Lower leg skin (tissue), 3 donors: Measurements from ENCODE around the gene SLC9A2.

Experiments
- POLR2A ChIP-seq, 2 donors: fragments of 450-650 bp; IDR thresholded peaks; one replicate each; pipeline ENCODE4 v1.6.1; 2016 to 2017; ENCODE audit warnings: antibody characterized with exemption in 2 of 2, mild to moderate bottlenecking in 1 of 2, moderate library complexity in 1 of 2
- TF ChIP-seq, protein P1 (sequence below), 3 donors: fragments of 450-650 bp; IDR thresholded peaks; one replicate each; pipeline ENCODE4 v1.5.1; 2016; ENCODE audit warnings: antibody characterized with exemption in 3 of 3, mild to moderate bottlenecking in 3 of 3, moderate library complexity in 2 of 3

DNA sequence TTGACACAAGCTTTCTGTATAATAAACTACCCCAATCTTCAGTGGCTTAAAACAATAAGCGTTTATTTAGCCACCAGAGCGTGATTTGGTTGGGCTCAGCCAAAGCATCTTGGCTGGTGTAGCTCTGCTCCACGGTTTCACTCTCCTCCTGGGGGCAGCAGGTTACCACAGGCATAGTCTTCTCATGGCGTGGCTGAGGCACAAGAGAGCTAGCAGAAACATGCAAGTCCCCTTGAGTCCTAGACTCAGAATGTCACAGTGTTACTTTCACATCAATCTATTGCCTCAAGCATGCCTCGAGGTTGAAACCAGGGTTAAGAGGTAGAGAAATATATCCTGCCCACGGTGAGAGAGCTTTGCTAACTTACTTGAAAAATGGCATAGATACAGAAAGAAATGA is 19.9 kb upstream of the SLC9A2 start:
- TF ChIP-seq, protein P1, sequence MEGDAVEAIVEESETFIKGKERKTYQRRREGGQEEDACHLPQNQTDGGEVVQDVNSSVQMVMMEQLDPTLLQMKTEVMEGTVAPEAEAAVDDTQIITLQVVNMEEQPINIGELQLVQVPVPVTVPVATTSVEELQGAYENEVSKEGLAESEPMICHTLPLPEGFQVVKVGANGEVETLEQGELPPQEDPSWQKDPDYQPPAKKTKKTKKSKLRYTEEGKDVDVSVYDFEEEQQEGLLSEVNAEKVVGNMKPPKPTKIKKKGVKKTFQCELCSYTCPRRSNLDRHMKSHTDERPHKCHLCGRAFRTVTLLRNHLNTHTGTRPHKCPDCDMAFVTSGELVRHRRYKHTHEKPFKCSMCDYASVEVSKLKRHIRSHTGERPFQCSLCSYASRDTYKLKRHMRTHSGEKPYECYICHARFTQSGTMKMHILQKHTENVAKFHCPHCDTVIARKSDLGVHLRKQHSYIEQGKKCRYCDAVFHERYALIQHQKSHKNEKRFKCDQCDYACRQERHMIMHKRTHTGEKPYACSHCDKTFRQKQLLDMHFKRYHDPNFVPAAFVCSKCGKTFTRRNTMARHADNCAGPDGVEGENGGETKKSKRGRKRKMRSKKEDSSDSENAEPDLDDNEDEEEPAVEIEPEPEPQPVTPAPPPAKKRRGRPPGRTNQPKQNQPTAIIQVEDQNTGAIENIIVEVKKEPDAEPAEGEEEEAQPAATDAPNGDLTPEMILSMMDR (IDR thresholded peaks at IDR 0.05), result no peak
- no peak for TF ChIP-seq POLR2A (IDR thresholded peaks at IDR 0.05)
